ENCODE data around the gene TLK1.

Gene TLK1

DNA sequence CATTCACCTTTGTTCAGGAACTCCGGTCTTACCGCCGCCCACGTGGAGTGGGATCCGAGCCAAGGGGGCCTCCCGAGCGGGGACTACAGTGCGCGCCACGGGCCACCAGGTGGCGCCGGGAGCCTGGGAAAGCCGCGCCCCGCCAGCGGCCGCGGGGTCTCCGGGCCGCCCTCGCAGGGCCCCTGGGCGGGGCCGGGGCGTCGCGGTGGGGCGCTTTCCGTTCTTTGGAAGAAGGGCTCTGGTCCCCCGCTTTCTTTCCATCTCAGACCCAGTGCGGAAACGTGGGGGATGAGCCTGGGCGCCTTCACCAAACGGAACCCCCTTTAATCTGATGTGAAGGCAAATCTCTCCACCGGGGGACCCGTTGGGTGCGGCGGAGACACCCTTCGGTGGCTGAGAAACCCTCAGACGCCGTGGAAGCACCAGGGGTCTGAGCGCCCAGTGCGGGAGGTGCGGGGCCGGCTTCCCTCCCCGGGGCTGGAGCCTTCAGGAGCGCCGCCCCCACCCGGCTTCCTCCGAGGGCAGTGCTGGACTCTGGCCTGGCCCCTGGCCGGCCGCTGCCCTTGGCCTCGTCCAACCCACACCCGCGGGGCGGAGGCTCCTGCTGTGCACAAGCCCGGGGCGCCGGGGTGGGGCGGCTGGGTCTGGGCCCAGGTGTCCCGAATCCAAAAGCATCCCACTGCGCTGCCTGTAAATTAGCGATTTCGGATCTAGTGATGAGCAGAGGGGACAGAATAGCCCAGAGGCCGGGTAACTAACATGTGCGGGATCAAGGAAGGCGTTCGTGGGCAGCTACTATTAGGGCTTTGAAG lies 187.0 kb downstream of the TLK1 start:
- TF ChIP-seq OSR1 (CRISPR knock-in tag; IDR thresholded peaks at IDR 0.05) (no peak), ZNF565 (CRISPR knock-in tag; conservative IDR thresholded peaks at IDR 0.05; ENCODE audit: low read depth) (no peak), PATZ1 (CRISPR knock-in tag; IDR thresholded peaks at IDR 0.05; ENCODE audit: borderline replicate concordance) (0 out of 2 replicates have a peak, but pooled peaks have one; percentile 51), RARB (CRISPR knock-in tag; IDR thresholded peaks at IDR 0.05) (no peak), ZC3H10 (CRISPR knock-in tag; IDR thresholded peaks at IDR 0.05) (no peak), CSDC2 (CRISPR knock-in tag; IDR thresholded peaks at IDR 0.05) (no peak), ZFP3 (CRISPR knock-in tag; IDR thresholded peaks at IDR 0.05) (peak; percentile 99)
- TF ChIP-seq, protein P1, sequence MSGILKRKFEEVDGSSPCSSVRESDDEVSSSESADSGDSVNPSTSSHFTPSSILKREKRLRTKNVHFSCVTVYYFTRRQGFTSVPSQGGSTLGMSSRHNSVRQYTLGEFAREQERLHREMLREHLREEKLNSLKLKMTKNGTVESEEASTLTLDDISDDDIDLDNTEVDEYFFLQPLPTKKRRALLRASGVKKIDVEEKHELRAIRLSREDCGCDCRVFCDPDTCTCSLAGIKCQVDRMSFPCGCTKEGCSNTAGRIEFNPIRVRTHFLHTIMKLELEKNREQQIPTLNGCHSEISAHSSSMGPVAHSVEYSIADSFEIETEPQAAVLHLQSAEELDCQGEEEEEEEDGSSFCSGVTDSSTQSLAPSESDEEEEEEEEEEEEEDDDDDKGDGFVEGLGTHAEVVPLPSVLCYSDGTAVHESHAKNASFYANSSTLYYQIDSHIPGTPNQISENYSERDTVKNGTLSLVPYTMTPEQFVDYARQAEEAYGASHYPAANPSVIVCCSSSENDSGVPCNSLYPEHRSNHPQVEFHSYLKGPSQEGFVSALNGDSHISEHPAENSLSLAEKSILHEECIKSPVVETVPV (CRISPR knock-in tag; IDR thresholded peaks at IDR 0.05) = no peak
- peak; percentile 94 for ATAC-seq

DNA sequence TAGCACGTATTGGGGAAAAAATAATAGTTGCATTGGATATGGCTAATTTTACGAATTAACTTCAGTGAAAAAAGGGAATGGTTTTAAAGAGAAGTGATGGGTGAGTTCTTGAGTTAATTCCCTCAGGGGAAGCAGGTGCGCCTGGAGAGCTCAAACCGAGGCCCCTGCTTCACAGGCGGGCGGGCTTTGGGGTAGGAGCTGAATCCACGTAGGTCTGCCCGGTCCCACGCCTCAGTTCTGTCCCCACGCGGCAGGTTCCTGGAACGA lies 187.5 kb downstream of the TLK1 start:
- TF ChIP-seq SNAI2 (CRISPR knock-in tag; IDR thresholded peaks at IDR 0.05) (0 out of 2 replicates have a peak, but pooled peaks have one; percentile 39), ESRRG (CRISPR knock-in tag; IDR thresholded peaks at IDR 0.05) (no peak), PPARA (CRISPR knock-in tag; IDR thresholded peaks at IDR 0.05; ENCODE audit: borderline replicate concordance) (no peak), GLIS3 (CRISPR knock-in tag; IDR thresholded peaks at IDR 0.05) (no peak), ZNF8 (CRISPR knock-in tag; IDR thresholded peaks at IDR 0.05) (no peak)
- ATAC-seq = no peak

DNA sequence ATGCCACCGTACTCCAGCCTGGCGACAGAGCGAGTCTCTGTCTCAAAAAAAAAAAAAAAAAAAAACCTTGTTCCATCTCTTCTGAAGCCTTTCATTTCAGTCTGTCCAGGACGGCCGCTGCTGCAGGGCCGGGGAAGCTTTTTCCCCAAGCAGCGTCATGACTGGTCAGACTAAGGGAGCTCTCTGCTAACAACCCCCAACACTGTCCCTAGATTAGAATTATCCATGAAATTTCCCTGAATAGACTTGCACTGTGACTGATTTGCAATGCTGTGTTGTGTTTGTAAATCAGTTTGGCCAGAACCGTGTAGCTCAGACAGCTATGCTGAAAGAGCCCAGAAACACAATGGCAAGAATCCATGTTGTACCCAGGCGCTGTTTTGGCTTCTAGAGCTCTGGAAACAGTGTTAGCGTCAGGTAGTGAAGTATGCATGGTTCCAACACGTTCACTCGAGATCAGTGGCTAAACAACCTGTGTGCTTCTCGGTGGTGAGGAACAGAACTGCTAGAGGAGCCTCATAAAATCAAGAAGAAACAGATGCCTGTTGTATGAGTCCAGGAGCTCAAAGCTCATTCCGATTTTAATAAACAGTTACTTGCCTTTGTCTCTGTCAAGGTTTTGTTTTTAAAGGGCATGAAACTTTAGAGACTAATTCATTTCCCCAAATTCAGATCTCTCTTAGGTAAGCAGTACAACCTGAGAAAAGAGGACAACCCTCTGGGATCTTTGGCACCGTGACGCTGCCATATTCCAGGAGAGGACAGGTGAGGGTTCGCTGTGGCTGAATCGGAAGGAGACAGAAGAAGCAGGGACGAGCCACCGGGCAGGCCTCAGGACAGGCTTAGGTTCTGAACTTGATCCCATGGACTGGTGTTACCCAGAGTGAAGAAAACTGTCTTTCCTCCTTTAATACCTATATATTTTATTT lies 188.1 kb downstream of the TLK1 start:
- TF ChIP-seq ZFP3 (CRISPR knock-in tag; IDR thresholded peaks at IDR 0.05) (no peak), TOX (CRISPR knock-in tag; IDR thresholded peaks at IDR 0.05; ENCODE audit: borderline replicate concordance) (no peak)
- ATAC-seq = no peak

- no peak for ATAC-seq
- TF ChIP-seq ESRRG (CRISPR knock-in tag; IDR thresholded peaks at IDR 0.05) (no peak), TOX (CRISPR knock-in tag; IDR thresholded peaks at IDR 0.05; ENCODE audit: borderline replicate concordance) (no peak), OSR1 (CRISPR knock-in tag; IDR thresholded peaks at IDR 0.05) (no peak), PATZ1 (CRISPR knock-in tag; IDR thresholded peaks at IDR 0.05; ENCODE audit: borderline replicate concordance) (no peak), ISL1 (CRISPR knock-in tag; IDR thresholded peaks at IDR 0.05) (no peak), BACH2 (CRISPR knock-in tag; IDR thresholded peaks at IDR 0.05; ENCODE audit: borderline replicate concordance) (no peak), ARNTL (CRISPR knock-in tag; IDR thresholded peaks at IDR 0.05; ENCODE audit: borderline replicate concordance, low read depth) (no peak), GLIS3 (CRISPR knock-in tag; IDR thresholded peaks at IDR 0.05) (no peak), ZNF565 (CRISPR knock-in tag; conservative IDR thresholded peaks at IDR 0.05; ENCODE audit: low read depth) (no peak), RARB (CRISPR knock-in tag; IDR thresholded peaks at IDR 0.05) (no peak), ZNF70 (CRISPR knock-in tag; IDR thresholded peaks at IDR 0.05) (no peak), ZFP30 (CRISPR knock-in tag; IDR thresholded peaks at IDR 0.05) (no peak), PPARA (CRISPR knock-in tag; IDR thresholded peaks at IDR 0.05; ENCODE audit: borderline replicate concordance) (no peak)
- TF ChIP-seq, protein P2, sequence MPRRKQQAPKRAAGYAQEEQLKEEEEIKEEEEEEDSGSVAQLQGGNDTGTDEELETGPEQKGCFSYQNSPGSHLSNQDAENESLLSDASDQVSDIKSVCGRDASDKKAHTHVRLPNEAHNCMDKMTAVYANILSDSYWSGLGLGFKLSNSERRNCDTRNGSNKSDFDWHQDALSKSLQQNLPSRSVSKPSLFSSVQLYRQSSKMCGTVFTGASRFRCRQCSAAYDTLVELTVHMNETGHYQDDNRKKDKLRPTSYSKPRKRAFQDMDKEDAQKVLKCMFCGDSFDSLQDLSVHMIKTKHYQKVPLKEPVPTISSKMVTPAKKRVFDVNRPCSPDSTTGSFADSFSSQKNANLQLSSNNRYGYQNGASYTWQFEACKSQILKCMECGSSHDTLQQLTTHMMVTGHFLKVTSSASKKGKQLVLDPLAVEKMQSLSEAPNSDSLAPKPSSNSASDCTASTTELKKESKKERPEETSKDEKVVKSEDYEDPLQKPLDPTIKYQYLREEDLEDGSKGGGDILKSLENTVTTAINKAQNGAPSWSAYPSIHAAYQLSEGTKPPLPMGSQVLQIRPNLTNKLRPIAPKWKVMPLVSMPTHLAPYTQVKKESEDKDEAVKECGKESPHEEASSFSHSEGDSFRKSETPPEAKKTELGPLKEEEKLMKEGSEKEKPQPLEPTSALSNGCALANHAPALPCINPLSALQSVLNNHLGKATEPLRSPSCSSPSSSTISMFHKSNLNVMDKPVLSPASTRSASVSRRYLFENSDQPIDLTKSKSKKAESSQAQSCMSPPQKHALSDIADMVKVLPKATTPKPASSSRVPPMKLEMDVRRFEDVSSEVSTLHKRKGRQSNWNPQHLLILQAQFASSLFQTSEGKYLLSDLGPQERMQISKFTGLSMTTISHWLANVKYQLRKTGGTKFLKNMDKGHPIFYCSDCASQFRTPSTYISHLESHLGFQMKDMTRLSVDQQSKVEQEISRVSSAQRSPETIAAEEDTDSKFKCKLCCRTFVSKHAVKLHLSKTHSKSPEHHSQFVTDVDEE (CRISPR knock-in tag; IDR thresholded peaks at IDR 0.05) = no peak
- TF ChIP-seq, protein P3, sequence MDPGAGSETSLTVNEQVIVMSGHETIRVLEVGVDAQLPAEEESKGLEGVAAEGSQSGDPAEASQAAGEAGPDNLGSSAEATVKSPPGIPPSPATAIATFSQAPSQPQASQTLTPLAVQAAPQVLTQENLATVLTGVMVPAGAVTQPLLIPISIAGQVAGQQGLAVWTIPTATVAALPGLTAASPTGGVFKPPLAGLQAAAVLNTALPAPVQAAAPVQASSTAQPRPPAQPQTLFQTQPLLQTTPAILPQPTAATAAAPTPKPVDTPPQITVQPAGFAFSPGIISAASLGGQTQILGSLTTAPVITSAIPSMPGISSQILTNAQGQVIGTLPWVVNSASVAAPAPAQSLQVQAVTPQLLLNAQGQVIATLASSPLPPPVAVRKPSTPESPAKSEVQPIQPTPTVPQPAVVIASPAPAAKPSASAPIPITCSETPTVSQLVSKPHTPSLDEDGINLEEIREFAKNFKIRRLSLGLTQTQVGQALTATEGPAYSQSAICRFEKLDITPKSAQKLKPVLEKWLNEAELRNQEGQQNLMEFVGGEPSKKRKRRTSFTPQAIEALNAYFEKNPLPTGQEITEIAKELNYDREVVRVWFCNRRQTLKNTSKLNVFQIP (CRISPR knock-in tag; IDR thresholded peaks at IDR 0.05; ENCODE audit: borderline replicate concordance, low read depth) = no peak
- TF ChIP-seq, protein P4, sequence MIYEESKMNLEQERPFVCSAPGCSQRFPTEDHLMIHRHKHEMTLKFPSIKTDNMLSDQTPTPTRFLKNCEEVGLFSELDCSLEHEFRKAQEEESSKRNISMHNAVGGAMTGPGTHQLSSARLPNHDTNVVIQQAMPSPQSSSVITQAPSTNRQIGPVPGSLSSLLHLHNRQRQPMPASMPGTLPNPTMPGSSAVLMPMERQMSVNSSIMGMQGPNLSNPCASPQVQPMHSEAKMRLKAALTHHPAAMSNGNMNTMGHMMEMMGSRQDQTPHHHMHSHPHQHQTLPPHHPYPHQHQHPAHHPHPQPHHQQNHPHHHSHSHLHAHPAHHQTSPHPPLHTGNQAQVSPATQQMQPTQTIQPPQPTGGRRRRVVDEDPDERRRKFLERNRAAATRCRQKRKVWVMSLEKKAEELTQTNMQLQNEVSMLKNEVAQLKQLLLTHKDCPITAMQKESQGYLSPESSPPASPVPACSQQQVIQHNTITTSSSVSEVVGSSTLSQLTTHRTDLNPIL (CRISPR knock-in tag; IDR thresholded peaks at IDR 0.05; ENCODE audit: low read depth) = no peak
Observed at GRCh38 chr2:170971071-170971470, 189.6 kb downstream of the TLK1 start.
